Mesenteric fat pad (tissue), 1 donor: ENCODE data around the gene PELO. TPM values are rescaled to one million over a fixed set of nuclear protein-coding genes. Genes with fewer than 3 reads are reported as not detected.
A peak's percentile ranks its signal among the peaks of the same experiment; 100 is the strongest.

Experiments used
- DNase-seq: peaks from one replicate; pipeline ENCODE4 v3.0.0-alpha.2; 2020; ENCODE audit warnings: low spot score
- total RNA-seq: library from RNA; stranded (reverse); fragmentation: NEBNext Ultra II Directional; extraction: Animal tissue kit (Norgen Biotek cat#: 25700); gene quantifications from one replicate; pipeline ENCODE4 v1.2.1, GENCODE V29; 2021
- donor health status: DM: yes; HTN: yes; CAD: no.

PELO gene
- total RNA-seq, 1 donor from 2014 or later: 36.7 TPM

- no peak for DNase-seq
Observed at GRCh38 chr5:52771343-52772039, 16.2 kb upstream of the PELO start.

- DNase-seq: no peak
Observed at GRCh38 chr5:52772668-52773067, 15.0 kb upstream of the PELO start.

- no peak for DNase-seq
Observed at GRCh38 chr5:52773342-52773741, 14.4 kb upstream of the PELO start.

GRCh38 chr5:52774005-52774410, 13.7 kb upstream of the PELO start:
- DNase-seq: no peak

- no peak for DNase-seq
Observed at GRCh38 chr5:52776116-52776515, 11.6 kb upstream of the PELO start.

- DNase-seq: no peak
Observed at GRCh38 chr5:52777186-52777585, 10.5 kb upstream of the PELO start.

GRCh38 chr5:52778781-52779180, 8.9 kb upstream of the PELO start:
- no peak for DNase-seq

GRCh38 chr5:52779213-52779612, 8.5 kb upstream of the PELO start:
- DNase-seq: no peak

GRCh38 chr5:52783226-52783959, 4.3 kb upstream of the PELO start:
- DNase-seq: no peak

- DNase-seq: no peak
Observed at GRCh38 chr5:52784737-52785136, 3.0 kb upstream of the PELO start.

- DNase-seq: no peak
Observed at GRCh38 chr5:52786391-52786790, 1.3 kb upstream of the PELO start.

GRCh38 chr5:52786949-52787599, 642 bp upstream of the PELO start:
- no peak for DNase-seq

- DNase-seq: no peak
Observed at GRCh38 chr5:52788505-52788821, 747 bp downstream of the PELO start.

- DNase-seq: no peak
Observed at GRCh38 chr5:52789378-52789777, 1.7 kb downstream of the PELO start.

GRCh38 chr5:52789851-52790250, 2.1 kb downstream of the PELO start:
- no peak for DNase-seq

GRCh38 chr5:52791366-52791765, 3.6 kb downstream of the PELO start:
- DNase-seq: no peak

GRCh38 chr5:52794519-52794918, 6.8 kb downstream of the PELO start:
- no peak for DNase-seq

- DNase-seq: no peak
Observed at GRCh38 chr5:52796031-52796430, 8.3 kb downstream of the PELO start.

- no peak for DNase-seq
Observed at GRCh38 chr5:52796516-52797103, 8.9 kb downstream of the PELO start.

GRCh38 chr5:52798938-52799337, 11.2 kb downstream of the PELO start:
- no peak for DNase-seq

- no peak for DNase-seq
Observed at GRCh38 chr5:52799358-52799982, 11.8 kb downstream of the PELO start.

GRCh38 chr5:52799983-52800393, 12.3 kb downstream of the PELO start:
- peak; percentile 99 for DNase-seq
